ENCODE data around the gene OR12D3. TPM values are rescaled to one million over a fixed set of nuclear protein-coding genes. Genes with fewer than 3 reads are reported as not detected.

The OR12D3 gene
- polyA plus RNA-seq, 1 donor (not counting 4 experiments of a cell fraction or from before 2014, with no cell fraction given): not detected

DNA sequence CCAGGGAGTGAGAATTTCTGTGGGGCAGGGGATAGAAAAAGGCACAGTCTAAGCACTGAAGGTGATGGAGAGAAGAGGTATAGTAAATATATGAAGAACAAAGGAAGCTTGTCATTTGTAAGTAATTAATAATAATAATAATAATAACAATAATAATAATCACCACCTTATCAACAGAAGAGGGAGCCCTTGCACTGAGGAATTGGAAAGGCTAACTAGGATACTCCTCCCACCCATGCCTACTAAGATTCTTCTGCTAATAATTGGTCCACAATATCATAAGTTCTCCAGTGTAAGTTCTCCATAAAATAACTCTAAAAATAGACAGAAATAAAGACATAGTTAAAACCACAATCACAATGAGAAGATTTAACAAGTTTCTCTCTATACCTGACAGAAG, 912 bp upstream of the OR12D3 start:
- Histone ChIP-seq H3K4me2 (ENCODE audit: control insufficient read depth, extremely low read depth, insufficient read depth, low read depth, low read length) (no peak overlapping the region), H3K9ac (ENCODE audit: control insufficient read depth, extremely low read depth, insufficient read depth, low read length) (no peak overlapping the region), H3K27ac (ENCODE audit: control insufficient read depth, insufficient read depth, low read length) (no peak overlapping the region), H3K4me3 (ENCODE audit: control insufficient read depth in 2 of 3, extremely low read depth in 1 of 3, insufficient read depth in 2 of 3, low read depth in 1 of 3, low read length in 3 of 3) (no peak overlapping the region), H3K9me1 (ENCODE audit: control insufficient read depth, extremely low read depth, insufficient read depth, low read length) (no peaks in the 10 kb centered on the region), H4K20me1 (ENCODE audit: control insufficient read depth, extremely low read depth, insufficient read depth, low read length) (no peaks in the 10 kb centered on the region), H3K27me3 (ENCODE audit: control insufficient read depth, extremely low read depth, insufficient read depth, low read length) (no peaks in the 10 kb centered on the region), H3K4me1 (ENCODE audit: control insufficient read depth, extremely low read depth, insufficient read depth, low read length) (no peaks in the 10 kb centered on the region), H2AFZ (ENCODE audit: control insufficient read depth, low read length) (no peak overlapping the region), H3K79me2 (ENCODE audit: control insufficient read depth, insufficient read depth, low read length) (no peaks in the 10 kb centered on the region), H3K9me3 (ENCODE audit: control insufficient read depth, low read depth, low read length) (no peaks in the 10 kb centered on the region), H3K36me3 (ENCODE audit: control insufficient read depth in 2 of 2, extremely low read depth in 1 of 2, insufficient read depth in 2 of 2, low read length in 2 of 2) (no peaks in the 10 kb centered on the region)
- dilution Hi-C loops (cut with MboI; ENCODE audit: extremely low pct_ligation_motif_present, low sequenced_read_pairs): no loop called here
- DNase-seq (ENCODE audit: low read depth, low spot score) (no peak), FAIRE-seq (no peak)
- TF ChIP-seq, protein P1, sequence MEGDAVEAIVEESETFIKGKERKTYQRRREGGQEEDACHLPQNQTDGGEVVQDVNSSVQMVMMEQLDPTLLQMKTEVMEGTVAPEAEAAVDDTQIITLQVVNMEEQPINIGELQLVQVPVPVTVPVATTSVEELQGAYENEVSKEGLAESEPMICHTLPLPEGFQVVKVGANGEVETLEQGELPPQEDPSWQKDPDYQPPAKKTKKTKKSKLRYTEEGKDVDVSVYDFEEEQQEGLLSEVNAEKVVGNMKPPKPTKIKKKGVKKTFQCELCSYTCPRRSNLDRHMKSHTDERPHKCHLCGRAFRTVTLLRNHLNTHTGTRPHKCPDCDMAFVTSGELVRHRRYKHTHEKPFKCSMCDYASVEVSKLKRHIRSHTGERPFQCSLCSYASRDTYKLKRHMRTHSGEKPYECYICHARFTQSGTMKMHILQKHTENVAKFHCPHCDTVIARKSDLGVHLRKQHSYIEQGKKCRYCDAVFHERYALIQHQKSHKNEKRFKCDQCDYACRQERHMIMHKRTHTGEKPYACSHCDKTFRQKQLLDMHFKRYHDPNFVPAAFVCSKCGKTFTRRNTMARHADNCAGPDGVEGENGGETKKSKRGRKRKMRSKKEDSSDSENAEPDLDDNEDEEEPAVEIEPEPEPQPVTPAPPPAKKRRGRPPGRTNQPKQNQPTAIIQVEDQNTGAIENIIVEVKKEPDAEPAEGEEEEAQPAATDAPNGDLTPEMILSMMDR (optimal IDR thresholded peaks at IDR 0.05 in 1 of 3, IDR thresholded peaks at IDR 0.05 in 1 of 3, conservative IDR thresholded peaks at IDR 0.05 in 1 of 3; ENCODE audit: extremely low read depth in 1 of 3, insufficient read depth in 2 of 3, low read length in 3 of 3): peak in 1 of 3 experiments; percentile 16
- no peak for TF ChIP-seq EZH2 (IDR thresholded peaks at IDR 0.05; ENCODE audit: low read length)

DNA sequence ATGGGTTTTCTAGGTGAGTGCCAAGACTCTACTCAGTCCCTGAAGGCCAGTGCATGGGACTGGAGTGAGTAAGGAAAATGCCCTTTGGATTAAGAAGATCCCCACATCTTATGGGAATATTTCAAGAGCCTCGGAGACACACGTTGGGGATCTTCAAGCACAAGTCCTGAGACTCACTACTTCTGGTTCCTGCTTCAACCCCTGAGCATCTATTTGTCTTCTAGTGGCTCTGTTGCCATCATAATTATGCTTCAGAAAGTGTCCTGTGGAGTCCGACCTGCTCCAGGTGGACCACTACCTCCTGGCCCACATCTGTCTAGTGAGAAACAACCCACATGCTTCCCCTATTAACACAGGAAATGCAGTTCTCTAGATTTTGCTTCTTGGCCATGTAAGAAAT, 6.3 kb downstream of the OR12D3 start, which contains the start of gene OR5V1:
Gene OR5V1, minus strand, starts transcription at position 101 of the 400 bp plus-strand sequence. CDS start 12,670 bp downstream, outside the sequence.
- no peaks in the 10 kb centered on the region for H4K20me1 ChIP-seq (ENCODE audit: control insufficient read depth, extremely low read depth, insufficient read depth, low read length)

More for the DNA sequence above, 6.3 kb downstream of the OR12D3 start, which contains the start of gene OR5V1:
- Histone ChIP-seq H3K79me2 (ENCODE audit: control insufficient read depth, insufficient read depth, low read length) (no peaks in the 10 kb centered on the region), H3K9ac (ENCODE audit: control insufficient read depth, extremely low read depth, insufficient read depth, low read length) (no peak within 1 kb of the TSS), H3K4me1 (ENCODE audit: control insufficient read depth, extremely low read depth, insufficient read depth, low read length) (no peaks in the 10 kb centered on the region), H3K9me3 (ENCODE audit: control insufficient read depth, low read depth, low read length) (no peaks in the 10 kb centered on the region), H2AFZ (ENCODE audit: control insufficient read depth, low read length) (no peak within 1 kb of the TSS), H3K36me3 (ENCODE audit: control insufficient read depth in 2 of 2, extremely low read depth in 1 of 2, insufficient read depth in 2 of 2, low read length in 2 of 2) (no peaks in the 10 kb centered on the region), H3K9me1 (ENCODE audit: control insufficient read depth, extremely low read depth, insufficient read depth, low read length) (no peaks in the 10 kb centered on the region), H3K27me3 (ENCODE audit: control insufficient read depth, extremely low read depth, insufficient read depth, low read length) (no peaks in the 10 kb centered on the region), H3K4me2 (ENCODE audit: control insufficient read depth, extremely low read depth, insufficient read depth, low read depth, low read length) (no peak within 1 kb of the TSS), H3K27ac (ENCODE audit: control insufficient read depth, insufficient read depth, low read length) (no peak within 1 kb of the TSS), H3K4me3 (ENCODE audit: control insufficient read depth in 2 of 3, extremely low read depth in 1 of 3, insufficient read depth in 2 of 3, low read depth in 1 of 3, low read length in 3 of 3) (no peak within 1 kb of the TSS)
- no peak for FAIRE-seq
- dilution Hi-C loops (cut with MboI; ENCODE audit: extremely low pct_ligation_motif_present, low sequenced_read_pairs): no loop called here
- no peak for DNase-seq (ENCODE audit: low read depth, low spot score)
- TF ChIP-seq, protein P1 (optimal IDR thresholded peaks at IDR 0.05 in 1 of 3, IDR thresholded peaks at IDR 0.05 in 1 of 3, conservative IDR thresholded peaks at IDR 0.05 in 1 of 3; ENCODE audit: extremely low read depth in 1 of 3, insufficient read depth in 2 of 3, low read length in 3 of 3): no peak
- no peak for TF ChIP-seq EZH2 (IDR thresholded peaks at IDR 0.05; ENCODE audit: low read length)
